Neural progenitor cell (in vitro differentiated cells): Measurements from ENCODE around the gene FER1L5. TPM values are rescaled to one million over a fixed set of nuclear protein-coding genes. Genes with fewer than 3 reads are reported as not detected.
A peak's percentile ranks its signal among the peaks of the same experiment; 100 is the strongest.

Experiments
- DNase-seq: peaks from one replicate; pipeline ENCODE4 v3.0.0-alpha.2; 2016; ENCODE audit warnings: low spot score
- H2AFZ ChIP-seq: fragments of 200-600 bp; sonication (generic); replicated peaks from 2 replicates; pipeline ENCODE4 v1.6.1; 2016; ENCODE audit warnings: antibody characterized with exemption
- H3F3A ChIP-seq: fragments of 200-600 bp; sonication (generic); 2 replicates; pipeline ENCODE4 v1.6.1; 2016; ENCODE audit warnings: antibody characterized with exemption, low read depth
- H3K27ac ChIP-seq: fragments of 200-600 bp; sonication (generic); 2 replicates; pipeline ENCODE4 v1.5.1; 2016; ENCODE audit warnings: mild to moderate bottlenecking
- H3K27me3 ChIP-seq: fragments of 200-600 bp; sonication (generic); 2 replicates; pipeline ENCODE4 v1.6.1; 2016; ENCODE audit warnings: mild to moderate bottlenecking, moderate library complexity
- H3K36me3 ChIP-seq: fragments of 200-600 bp; sonication (generic); 2 replicates; pipeline ENCODE4 v1.5.1; 2016
- H3K4me1 ChIP-seq: fragments of 200-600 bp; sonication (generic); 2 replicates; pipeline ENCODE4 v1.6.1; 2016; ENCODE audit warnings: mixed run types
- H3K4me2 ChIP-seq: fragments of 200-600 bp; sonication (generic); 2 replicates; pipeline ENCODE4 v1.6.1; 2016
- H3K4me3 ChIP-seq: fragments of 200-600 bp; sonication (generic); 2 replicates; pipeline ENCODE4 v1.5.1; 2016
- H3K79me2 ChIP-seq: fragments of 200-600 bp; sonication (generic); 2 replicates; pipeline ENCODE4 v1.6.1; 2016; ENCODE audit warnings: low read depth
- H3K9ac ChIP-seq: fragments of 200-600 bp; sonication (generic); 2 replicates; pipeline ENCODE4 v1.6.1; 2016
- H3K9me3 ChIP-seq: fragments of 200-600 bp; sonication (generic); 2 replicates; pipeline ENCODE4 v1.5.1; 2016; ENCODE audit warnings: low read depth
- H4K20me1 ChIP-seq: fragments of 200-600 bp; sonication (generic); 2 replicates; pipeline ENCODE4 v1.6.1; 2016; ENCODE audit warnings: low read depth
- H3K27ac Mint-ChIP-seq: 3 replicates; pipeline ENCODE4 v1.8.0; 2021; ENCODE audit warnings: mixed read lengths
- H3K27me3 Mint-ChIP-seq: 2 replicates; pipeline ENCODE4 v1.8.0; 2022; ENCODE audit warnings: low read depth, mild to moderate bottlenecking, inconsistent platforms, moderate library complexity, mixed read lengths; ENCODE audit not compliant: insufficient read depth
- H3K36me3 Mint-ChIP-seq: 3 replicates; pipeline ENCODE4 v1.8.0; 2021; ENCODE audit warnings: mixed read lengths
- H3K4me1 Mint-ChIP-seq: 3 replicates; pipeline ENCODE4 v1.8.0; 2021; ENCODE audit warnings: mixed read lengths
- H3K4me3 Mint-ChIP-seq: 3 replicates; pipeline ENCODE4 v1.8.0; 2021; ENCODE audit warnings: mild to moderate bottlenecking, moderate library complexity, mixed read lengths
- H3K9me3 Mint-ChIP-seq: 3 replicates; pipeline ENCODE4 v1.8.0; 2020; ENCODE audit warnings: mixed read lengths
- CTCF ChIP-seq: fragments of 200-600 bp; sonication (generic); IDR thresholded peaks from 2 replicates; pipeline ENCODE4 v1.5.1; 2017; ENCODE audit warnings: antibody characterized with exemption, mild to moderate bottlenecking
- EZH2 ChIP-seq: fragments of 200-600 bp; sonication (generic); IDR thresholded peaks from 2 replicates; pipeline ENCODE4 v1.6.1; 2017; ENCODE audit warnings: antibody characterized with exemption, mild to moderate bottlenecking, moderate library complexity
- EZH2phosphoT487 ChIP-seq: fragments of 200-600 bp; sonication (generic); IDR thresholded peaks from 2 replicates; pipeline ENCODE4 v1.6.1; 2017; ENCODE audit warnings: antibody characterized with exemption
- total RNA-seq: library from RNA; depleted of rRNA; stranded (reverse); fragments of >200 nt; gene quantifications from 2 replicates; pipeline ENCODE4 v1.2.3, GENCODE V29; 2015; ENCODE audit warnings: low replicate concordance

The FER1L5 gene
- total RNA-seq, 1 donor from 2014 or later, result 1.7 TPM

DNA sequence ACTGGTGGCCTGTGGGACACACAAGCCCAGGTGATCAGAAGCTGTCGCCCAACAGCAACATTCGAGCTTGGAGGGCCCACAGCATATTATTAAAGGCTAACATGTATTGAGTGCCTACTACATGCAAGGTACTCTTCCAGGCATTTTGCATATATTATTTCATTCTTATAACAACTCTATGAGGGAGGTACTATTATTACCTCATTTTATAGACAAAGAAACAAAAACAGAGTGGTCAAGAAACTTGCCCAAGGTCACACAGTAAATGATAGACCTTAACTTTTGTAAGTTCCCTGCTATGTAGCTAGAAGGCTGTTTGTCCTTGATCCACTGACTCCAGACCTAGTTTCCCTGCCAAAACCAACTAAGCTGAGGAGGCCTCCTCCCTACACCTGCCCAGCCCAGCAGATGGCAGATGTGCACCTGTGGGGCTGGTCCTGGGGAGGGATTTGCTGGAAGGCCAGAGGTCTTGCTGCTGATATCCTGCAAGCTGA lies 40.2 kb upstream of the FER1L5 start:
- TF ChIP-seq EZH2 (no peak), EZH2phosphoT487 (no peak), CTCF (no peak)
- Histone ChIP-seq H3F3A (no peaks in the 10 kb centered on the region), H3K36me3 (peaks cover 26% of the 10 kb centered on the region), H3K4me1 (peaks cover 10% of the 10 kb centered on the region), H3K79me2 (no peaks in the 10 kb centered on the region), H3K27me3 (no peaks in the 10 kb centered on the region), H3K9me3 (no peaks in the 10 kb centered on the region), H3K27ac (no peak overlapping the region), H4K20me1 (peaks cover 21% of the 10 kb centered on the region), H3K4me3 (no peak overlapping the region), H3K4me2 (no peak overlapping the region), H2AFZ (no peak overlapping the region), H3K9ac (no peak overlapping the region)
- Mint-ChIP-seq H3K4me1 (no peaks in the 10 kb centered on the region), H3K27ac (no peak overlapping the region), H3K27me3 (no peaks in the 10 kb centered on the region), H3K4me3 (no peak overlapping the region), H3K36me3 (peaks cover 44% of the 10 kb centered on the region), H3K9me3 (no peaks in the 10 kb centered on the region)
- DNase-seq, result no peak

DNA sequence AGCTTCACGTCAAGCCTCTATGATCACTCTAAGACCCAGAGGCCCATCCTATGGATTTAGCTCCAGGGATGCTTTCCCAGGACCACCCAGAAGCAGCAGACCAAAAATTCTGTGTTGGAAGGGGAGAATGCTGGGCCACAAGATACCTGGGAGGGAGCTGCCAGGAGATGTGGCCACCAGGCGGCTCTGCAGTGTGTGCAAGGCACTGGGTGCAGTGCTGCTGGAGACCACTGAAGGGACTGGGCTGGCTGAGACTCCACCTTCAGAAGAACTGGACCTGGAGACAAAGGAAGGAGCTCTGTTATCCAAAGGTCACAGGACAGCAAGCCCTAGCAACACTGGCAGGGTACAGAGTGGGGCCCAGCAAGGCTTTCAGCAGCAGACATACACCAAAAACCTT lies 38.5 kb upstream of the FER1L5 start:
- H3K27ac Mint-ChIP-seq, result no peak overlapping the region
- Histone ChIP-seq H3K4me2 (no peak overlapping the region), H3K9me3 (no peaks in the 10 kb centered on the region), H3K27ac (no peak overlapping the region), H3K4me3 (no peak overlapping the region), H2AFZ (no peak overlapping the region), H3F3A (no peaks in the 10 kb centered on the region), H3K79me2 (no peaks in the 10 kb centered on the region), H3K36me3 (peaks cover 26% of the 10 kb centered on the region), H3K27me3 (no peaks in the 10 kb centered on the region), H4K20me1 (peaks cover 24% of the 10 kb centered on the region), H3K4me1 (peaks cover 10% of the 10 kb centered on the region), H3K9ac (no peak overlapping the region)
- H3K4me1 Mint-ChIP-seq, result no peaks in the 10 kb centered on the region
- H3K36me3 Mint-ChIP-seq, result peaks cover 45% of the 10 kb centered on the region
- no peak overlapping the region for H3K4me3 Mint-ChIP-seq
- no peaks in the 10 kb centered on the region for H3K9me3 Mint-ChIP-seq
- no peaks in the 10 kb centered on the region for H3K27me3 Mint-ChIP-seq
- DNase-seq, result peak; percentile 23
- TF ChIP-seq CTCF, result peak; percentile 25
- TF ChIP-seq EZH2phosphoT487, result no peak

DNA sequence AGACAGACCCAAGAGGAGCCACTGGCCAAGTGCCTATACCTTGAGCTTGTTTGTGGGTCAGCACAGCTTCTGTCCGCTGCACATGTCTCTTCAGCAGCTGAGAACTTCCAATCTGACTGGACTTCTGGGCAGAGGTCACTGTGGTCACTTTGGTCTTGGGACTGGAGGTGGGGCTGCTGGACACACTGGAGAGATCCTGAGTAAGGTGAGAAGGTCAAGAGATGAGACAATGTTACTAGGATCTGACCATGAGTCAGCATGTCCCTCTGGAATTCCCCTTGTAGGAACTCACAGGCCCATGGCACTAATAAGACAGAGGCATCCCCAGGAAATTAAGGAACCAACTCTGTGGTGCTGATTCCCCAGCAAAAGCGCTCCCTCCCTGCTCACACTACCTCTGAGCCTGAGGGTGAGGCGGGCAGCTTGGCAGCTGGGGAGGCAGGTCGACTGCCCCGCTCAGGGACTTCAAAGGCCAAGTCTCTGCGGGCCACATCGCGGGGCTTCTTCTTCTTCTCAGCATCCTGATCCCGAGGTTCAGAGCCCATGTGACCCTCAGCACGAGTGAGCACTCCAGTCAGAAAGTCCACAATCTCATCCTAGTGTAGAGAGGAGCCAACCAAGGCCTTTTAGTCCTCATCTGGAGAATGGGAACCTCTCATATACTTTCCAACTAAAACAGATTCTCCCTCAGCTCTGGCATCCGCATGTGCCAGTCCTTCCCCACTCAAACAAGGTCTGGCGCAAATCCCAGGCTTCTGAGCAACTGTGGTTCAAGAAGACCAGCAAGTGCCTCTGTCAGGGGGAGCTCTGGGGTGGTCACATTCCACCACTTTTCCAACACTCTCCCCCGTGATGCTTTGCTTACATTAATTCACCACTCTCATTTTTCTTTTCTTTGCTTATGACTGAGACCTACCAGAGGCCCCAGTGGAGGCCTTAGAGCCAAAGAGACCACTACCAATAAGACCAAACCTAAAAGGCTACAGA lies 33.8 kb upstream of the FER1L5 start:
- Histone ChIP-seq H3K4me1 (peaks cover 10% of the 10 kb centered on the region), H3K9me3 (no peaks in the 10 kb centered on the region), H3K27me3 (no peaks in the 10 kb centered on the region), H3K27ac (no peak overlapping the region), H3K4me2 (no peak overlapping the region), H2AFZ (no peak overlapping the region), H3F3A (no peaks in the 10 kb centered on the region), H3K79me2 (no peaks in the 10 kb centered on the region), H3K4me3 (no peak overlapping the region), H3K9ac (no peak overlapping the region), H4K20me1 (peaks cover 18% of the 10 kb centered on the region), H3K36me3 (peaks cover 14% of the 10 kb centered on the region)
- H3K4me3 Mint-ChIP-seq, result no peak overlapping the region
- no peak for TF ChIP-seq EZH2
- TF ChIP-seq EZH2phosphoT487, result no peak
- no peak for TF ChIP-seq CTCF
- no peak for DNase-seq
- H3K9me3 Mint-ChIP-seq, result no peaks in the 10 kb centered on the region
- H3K36me3 Mint-ChIP-seq, result peaks cover 60% of the 10 kb centered on the region
- no peaks in the 10 kb centered on the region for H3K4me1 Mint-ChIP-seq
- H3K27ac Mint-ChIP-seq, result peak overlapping the region; percentile 5
- H3K27me3 Mint-ChIP-seq, result peaks cover 2% of the 10 kb centered on the region
